ENCODE data around the gene ANKRD1. TPM values are rescaled to one million over a fixed set of nuclear protein-coding genes. Genes with fewer than 3 reads are reported as not detected.
A peak's percentile ranks its signal among the peaks of the same experiment; 100 is the strongest.

Gene ANKRD1
- total and polyA plus RNA-seq, 8 donors = 0.73 to 12.5 (median 1.5) TPM; not detected in 3

- H3K27ac ChIP-seq = peak overlapping the region in 4 of 5 donors; percentile 42 to 59 (median 44)
- no peaks in the 10 kb centered on the region for H3K9me3 ChIP-seq
- peaks cover 0 to 4% (median 0%) of the 10 kb centered on the region in 3 donors for H3K27me3 ChIP-seq
- peaks cover 0 to 22% (median 12%) of the 10 kb centered on the region in 4 donors for H3K4me1 ChIP-seq
- intact Hi-C loops (cut with DNase I; ENCODE audit: low total_unique reads) = no loop called here
- H3K36me3 ChIP-seq = no peaks in the 10 kb centered on the region
- WGBS, 5 donors = 33 to 47% (median 41%) methylated on average over 6 of the region's 6 CpGs
- DNase-seq = peak in 1 of 2 donors; percentile 54
- H3K4me3 ChIP-seq = no peak overlapping the region
- no peak for TF ChIP-seq POLR2AphosphoS5 (IDR thresholded peaks at IDR 0.05)
- no peak for TF ChIP-seq POLR2A (IDR thresholded peaks at IDR 0.05)
- TF ChIP-seq EP300 (IDR thresholded peaks at IDR 0.05) = no peak
- no peak for TF ChIP-seq CTCF (IDR thresholded peaks at IDR 0.05)
Measured at GRCh38 chr10:90930971-90931871, 10.3 kb upstream of the ANKRD1 start.

- Histone ChIP-seq H3K27me3 (peaks cover 0 to 4% (median 0%) of the 10 kb centered on the region in 3 donors), H3K9me3 (no peaks in the 10 kb centered on the region), H3K36me3 (no peaks in the 10 kb centered on the region), H3K27ac (peak overlapping the region in 4 of 5 donors; percentile 42 to 59 (median 44)), H3K4me1 (peaks cover 0 to 22% (median 12%) of the 10 kb centered on the region in 4 donors), H3K4me3 (no peak overlapping the region)
- intact Hi-C loops (cut with DNase I; ENCODE audit: low total_unique reads) = no loop called here
- peak in 1 of 2 donors; percentile 63 for DNase-seq
- WGBS, 5 donors = 36 to 44% (median 39%) methylated on average over 5 of the region's 5 CpGs
- no peak for TF ChIP-seq POLR2A (IDR thresholded peaks at IDR 0.05)
- no peak for TF ChIP-seq EP300 (IDR thresholded peaks at IDR 0.05)
Measured at GRCh38 chr10:90930070-90930837, 9.4 kb upstream of the ANKRD1 start.

- intact Hi-C loops (cut with DNase I; ENCODE audit: low total_unique reads) = no loop called here
- H3K4me3 ChIP-seq = no peak overlapping the region
- H3K36me3 ChIP-seq = no peaks in the 10 kb centered on the region
- H3K4me1 ChIP-seq = peaks cover 0 to 22% (median 12%) of the 10 kb centered on the region in 4 donors
- peaks cover 0 to 10% (median 0%) of the 10 kb centered on the region in 3 donors for H3K27me3 ChIP-seq
- no peaks in the 10 kb centered on the region for H3K9me3 ChIP-seq
- TF ChIP-seq POLR2A (IDR thresholded peaks at IDR 0.05) (no peak), POLR2AphosphoS5 (IDR thresholded peaks at IDR 0.05) (no peak), CTCF (IDR thresholded peaks at IDR 0.05) (no peak), EP300 (IDR thresholded peaks at IDR 0.05) (no peak)
- no peak overlapping the region for H3K27ac ChIP-seq
- WGBS, 5 donors = 56 to 66% (median 60%) methylated on average over 5 of the region's 5 CpGs
- DNase-seq = no peak
Measured at GRCh38 chr10:90929179-90929578, 8.3 kb upstream of the ANKRD1 start.

GRCh38 chr10:90927293-90927692 is 6.4 kb upstream of the ANKRD1 start:
- no peak for DNase-seq

More at GRCh38 chr10:90927293-90927692, 6.4 kb upstream of the ANKRD1 start:
- intact Hi-C loops (cut with DNase I; ENCODE audit: low total_unique reads) = no loop called here
- peaks cover 0 to 22% (median 12%) of the 10 kb centered on the region in 4 donors for H3K4me1 ChIP-seq
- WGBS, 5 donors = 67 to 90% (median 77%) methylated on average over 2 of the region's 2 CpGs
- TF ChIP-seq POLR2A (IDR thresholded peaks at IDR 0.05) (no peak), EP300 (IDR thresholded peaks at IDR 0.05) (no peak), CTCF (IDR thresholded peaks at IDR 0.05) (no peak), POLR2AphosphoS5 (IDR thresholded peaks at IDR 0.05) (no peak)
- H3K4me3 ChIP-seq = no peak overlapping the region
- peaks cover 0 to 10% (median 0%) of the 10 kb centered on the region in 3 donors for H3K27me3 ChIP-seq
- no peaks in the 10 kb centered on the region for H3K36me3 ChIP-seq
- no peaks in the 10 kb centered on the region for H3K9me3 ChIP-seq
- H3K27ac ChIP-seq = no peak overlapping the region
